Measurements from ENCODE around the gene LRRC27. TPM values are rescaled to one million over a fixed set of nuclear protein-coding genes. Genes with fewer than 3 reads are reported as not detected.

The LRRC27 gene
- total RNA-seq, 4 donors from 2014 or later, result 1.5 to 5.3 (median 2.4) TPM

GRCh38 chr10:132401401-132402118 lies 69.6 kb downstream of the LRRC27 start:
- H3K27ac ChIP-seq, result peak overlapping the region; percentile 84 to 98 (median 92)
- TF ChIP-seq POLR2A (IDR thresholded peaks at IDR 0.05) (peak in 1 of 4 donors; percentile 15), CTCF (IDR thresholded peaks at IDR 0.05) (no peak)
- no peak for DNase-seq
- 72 to 77% methylated on average over 8 to 13 of the region's 20 CpGs for WGBS, 2 donors
- intact Hi-C loops (cut with DNase I), result no loop called here
- H3K9me3 ChIP-seq, result no peaks in the 10 kb centered on the region
- peak overlapping the region in 2 of 4 donors; percentile 4 to 15 for H3K4me3 ChIP-seq
- peaks cover 18 to 34% (median 19%) of the 10 kb centered on the region in 3 donors for H3K36me3 ChIP-seq
- peaks cover 49 to 87% (median 63%) of the 10 kb centered on the region in 3 donors for H3K4me1 ChIP-seq
- H3K27me3 ChIP-seq, result no peaks in the 10 kb centered on the region

- H3K27me3 ChIP-seq, result no peaks in the 10 kb centered on the region
- H3K36me3 ChIP-seq, result peaks cover 18 to 39% (median 19%) of the 10 kb centered on the region in 3 donors
- H3K4me3 ChIP-seq, result no peak overlapping the region
- 70 to 84% methylated on average over 3 to 18 of the region's 24 CpGs for WGBS, 2 donors
- peaks cover 59 to 96% (median 74%) of the 10 kb centered on the region in 3 donors for H3K4me1 ChIP-seq
- intact Hi-C loops (cut with DNase I), result no loop called here
- peak overlapping the region; percentile 84 to 98 (median 92) for H3K27ac ChIP-seq
- no peaks in the 10 kb centered on the region for H3K9me3 ChIP-seq
- TF ChIP-seq CTCF (IDR thresholded peaks at IDR 0.05) (no peak), POLR2A (IDR thresholded peaks at IDR 0.05) (no peak)
- no peak for DNase-seq
Measured at GRCh38 chr10:132402781-132403241, 70.8 kb downstream of the LRRC27 start.

- peaks cover 18 to 39% (median 19%) of the 10 kb centered on the region in 3 donors for H3K36me3 ChIP-seq
- H3K27ac ChIP-seq, result peak overlapping the region in 3 of 4 donors; percentile 44 to 98 (median 87)
- TF ChIP-seq POLR2A (IDR thresholded peaks at IDR 0.05), result no peak
- TF ChIP-seq CTCF (IDR thresholded peaks at IDR 0.05), result no peak
- intact Hi-C loops (cut with DNase I), result no loop called here
- DNase-seq, result no peak
- peaks cover 59 to 96% (median 75%) of the 10 kb centered on the region in 3 donors for H3K4me1 ChIP-seq
- no CpG with 5 or more reads among the region's 25 CpGs for WGBS, 2 donors
- H3K27me3 ChIP-seq, result no peaks in the 10 kb centered on the region
- no peaks in the 10 kb centered on the region for H3K9me3 ChIP-seq
- H3K4me3 ChIP-seq, result no peak overlapping the region
Measured at GRCh38 chr10:132403511-132404168, 71.6 kb downstream of the LRRC27 start.

GRCh38 chr10:132404169-132404880 lies 72.3 kb downstream of the LRRC27 start:
- no peak for DNase-seq
- Histone ChIP-seq H3K36me3 (peaks cover 18 to 36% (median 19%) of the 10 kb centered on the region in 3 donors), H3K9me3 (no peaks in the 10 kb centered on the region), H3K27ac (peak overlapping the region in 3 of 4 donors; percentile 44 to 98 (median 87)), H3K4me3 (no peak overlapping the region), H3K27me3 (no peaks in the 10 kb centered on the region), H3K4me1 (peaks cover 59 to 96% (median 75%) of the 10 kb centered on the region in 3 donors)
- 90% methylated on average over 11 of the region's 32 CpGs; no CpG with 5 or more reads in 1 of the 2 donors for WGBS, 2 donors
- intact Hi-C loops (cut with DNase I), result no loop called here
- TF ChIP-seq POLR2A (IDR thresholded peaks at IDR 0.05) (no peak), CTCF (IDR thresholded peaks at IDR 0.05) (no peak)

Measured in esophagus squamous epithelium (tissue), 5 donors.